ENCODE measurements around the gene RPS14.

The RPS14 gene

GRCh38 chr5:150406103-150406722 lies 43.3 kb downstream of the RPS14 start:
- H2AK5ac ChIP-seq (ENCODE audit: low read length), result no peak overlapping the region
- H2AFZ ChIP-seq (ENCODE audit: insufficient read depth, low read length, poor library complexity), result no peak overlapping the region
- H2BK5ac ChIP-seq (ENCODE audit: low read depth, low read length, poor library complexity), result no peak overlapping the region
- H3K4me3 ChIP-seq (ENCODE audit: low read depth, low read length), result no peak overlapping the region
- no peak overlapping the region for H4K91ac ChIP-seq (ENCODE audit: low read depth, low read length)
- peaks cover 7 to 16% of the 10 kb centered on the region in 2 experiments for H3K36me3 ChIP-seq (ENCODE audit: control insufficient read depth in 1 of 2, insufficient read depth in 2 of 2, low read length in 2 of 2)
- peaks cover 3 to 4% of the 10 kb centered on the region in 2 experiments for H3K4me1 ChIP-seq (ENCODE audit: control insufficient read depth in 1 of 2, insufficient read depth in 2 of 2, low read length in 2 of 2)
- H4K8ac ChIP-seq (ENCODE audit: low read depth, low read length), result no peak overlapping the region
- no peaks in the 10 kb centered on the region for H3K27me3 ChIP-seq (ENCODE audit: insufficient read depth, low read length)
- no peak overlapping the region for H3K27ac ChIP-seq (ENCODE audit: low read depth, low read length)
- H3K9me3 ChIP-seq (ENCODE audit: insufficient read depth, low read depth, low read length), result peaks cover 2% of the 10 kb centered on the region
- no peak overlapping the region for H2BK120ac ChIP-seq (ENCODE audit: insufficient read depth, low read length, poor library complexity)
- no peak overlapping the region for H3K23ac ChIP-seq (ENCODE audit: low read length)
- H3K18ac ChIP-seq (ENCODE audit: low read length), result no peak overlapping the region
- no peak overlapping the region for H3K4ac ChIP-seq (ENCODE audit: low read depth, low read length)
- H3K79me1 ChIP-seq (ENCODE audit: low read length), result no peaks in the 10 kb centered on the region
- no peaks in the 10 kb centered on the region for H3K79me2 ChIP-seq (ENCODE audit: control insufficient read depth, insufficient read depth, low read length, poor library complexity)
- H4K12ac ChIP-seq (ENCODE audit: low read depth, low read length), result no peak overlapping the region
- WGBS (ENCODE audit: extremely low coverage, insufficient coverage, insufficient read length), result no CpG with 5 or more reads among the region's 4 CpGs
- no peak overlapping the region for H3K14ac ChIP-seq (ENCODE audit: low read length)
- no peak overlapping the region for H2BK12ac ChIP-seq (ENCODE audit: low read length)
- no peak overlapping the region for H3K9ac ChIP-seq (ENCODE audit: low read length)
- no peak for DNase-seq
- H3K4me2 ChIP-seq (ENCODE audit: low read length), result no peak overlapping the region

GRCh38 chr5:150404941-150405816 lies 44.4 kb downstream of the RPS14 start:
- WGBS (ENCODE audit: extremely low coverage, insufficient coverage, insufficient read length), result no CpG with 5 or more reads among the region's 9 CpGs
- H3K4ac ChIP-seq (ENCODE audit: low read depth, low read length), result no peak overlapping the region
- DNase-seq, result no peak

GRCh38 chr5:150404535-150404934 lies 45.0 kb downstream of the RPS14 start:
- DNase-seq, result no peak
- no peaks in the 10 kb centered on the region for H3K27me3 ChIP-seq (ENCODE audit: insufficient read depth, low read length)
- H3K79me1 ChIP-seq (ENCODE audit: low read length), result no peaks in the 10 kb centered on the region
- no peak overlapping the region for H3K4me2 ChIP-seq (ENCODE audit: low read length)
- H2BK120ac ChIP-seq (ENCODE audit: insufficient read depth, low read length, poor library complexity), result no peak overlapping the region
- no peak overlapping the region for H2AFZ ChIP-seq (ENCODE audit: insufficient read depth, low read length, poor library complexity)
- no peak overlapping the region for H4K8ac ChIP-seq (ENCODE audit: low read depth, low read length)
- H3K18ac ChIP-seq (ENCODE audit: low read length), result no peak overlapping the region
- no peak overlapping the region for H3K27ac ChIP-seq (ENCODE audit: low read depth, low read length)
- H3K4me1 ChIP-seq (ENCODE audit: control insufficient read depth in 1 of 2, insufficient read depth in 2 of 2, low read length in 2 of 2), result no peaks in the 10 kb centered on the region
- no peak overlapping the region for H4K12ac ChIP-seq (ENCODE audit: low read depth, low read length)
- no CpG with 5 or more reads among the region's 10 CpGs for WGBS (ENCODE audit: extremely low coverage, insufficient coverage, insufficient read length)
- H2AK5ac ChIP-seq (ENCODE audit: low read length), result no peak overlapping the region
- H3K4me3 ChIP-seq (ENCODE audit: low read depth, low read length), result no peak overlapping the region
- H3K23ac ChIP-seq (ENCODE audit: low read length), result no peak overlapping the region
- no peak overlapping the region for H3K14ac ChIP-seq (ENCODE audit: low read length)
- H2BK12ac ChIP-seq (ENCODE audit: low read length), result no peak overlapping the region
- no peak overlapping the region for H4K91ac ChIP-seq (ENCODE audit: low read depth, low read length)
- no peaks in the 10 kb centered on the region for H3K79me2 ChIP-seq (ENCODE audit: control insufficient read depth, insufficient read depth, low read length, poor library complexity)
- peaks cover 2% of the 10 kb centered on the region for H3K9me3 ChIP-seq (ENCODE audit: insufficient read depth, low read depth, low read length)
- H3K36me3 ChIP-seq (ENCODE audit: control insufficient read depth in 1 of 2, insufficient read depth in 2 of 2, low read length in 2 of 2), result peaks cover 20 to 31% of the 10 kb centered on the region in 2 experiments
- H3K9ac ChIP-seq (ENCODE audit: low read length), result no peak overlapping the region
- no peak overlapping the region for H2BK5ac ChIP-seq (ENCODE audit: low read depth, low read length, poor library complexity)
- H3K4ac ChIP-seq (ENCODE audit: low read depth, low read length), result no peak overlapping the region

More at GRCh38 chr5:150404941-150405816, 44.4 kb downstream of the RPS14 start:
- Histone ChIP-seq H3K23ac (ENCODE audit: low read length) (no peak overlapping the region), H3K18ac (ENCODE audit: low read length) (no peak overlapping the region), H4K12ac (ENCODE audit: low read depth, low read length) (no peak overlapping the region), H3K36me3 (ENCODE audit: control insufficient read depth in 1 of 2, insufficient read depth in 2 of 2, low read length in 2 of 2) (peaks cover 13 to 25% of the 10 kb centered on the region in 2 experiments), H2AFZ (ENCODE audit: insufficient read depth, low read length, poor library complexity) (no peak overlapping the region), H4K91ac (ENCODE audit: low read depth, low read length) (no peak overlapping the region), H2AK5ac (ENCODE audit: low read length) (no peak overlapping the region), H3K27ac (ENCODE audit: low read depth, low read length) (no peak overlapping the region), H3K9me3 (ENCODE audit: insufficient read depth, low read depth, low read length) (peaks cover 2% of the 10 kb centered on the region), H3K79me1 (ENCODE audit: low read length) (no peaks in the 10 kb centered on the region), H2BK5ac (ENCODE audit: low read depth, low read length, poor library complexity) (no peak overlapping the region), H3K14ac (ENCODE audit: low read length) (no peak overlapping the region), H3K4me1 (ENCODE audit: control insufficient read depth in 1 of 2, insufficient read depth in 2 of 2, low read length in 2 of 2) (peaks cover 3% of the 10 kb centered on the region in 2 experiments), H2BK12ac (ENCODE audit: low read length) (no peak overlapping the region), H3K79me2 (ENCODE audit: control insufficient read depth, insufficient read depth, low read length, poor library complexity) (no peaks in the 10 kb centered on the region), H3K4me3 (ENCODE audit: low read depth, low read length) (no peak overlapping the region), H2BK120ac (ENCODE audit: insufficient read depth, low read length, poor library complexity) (no peak overlapping the region), H3K9ac (ENCODE audit: low read length) (no peak overlapping the region), H3K4me2 (ENCODE audit: low read length) (no peak overlapping the region), H4K8ac (ENCODE audit: low read depth, low read length) (no peak overlapping the region), H3K27me3 (ENCODE audit: insufficient read depth, low read length) (no peaks in the 10 kb centered on the region)

DNA sequence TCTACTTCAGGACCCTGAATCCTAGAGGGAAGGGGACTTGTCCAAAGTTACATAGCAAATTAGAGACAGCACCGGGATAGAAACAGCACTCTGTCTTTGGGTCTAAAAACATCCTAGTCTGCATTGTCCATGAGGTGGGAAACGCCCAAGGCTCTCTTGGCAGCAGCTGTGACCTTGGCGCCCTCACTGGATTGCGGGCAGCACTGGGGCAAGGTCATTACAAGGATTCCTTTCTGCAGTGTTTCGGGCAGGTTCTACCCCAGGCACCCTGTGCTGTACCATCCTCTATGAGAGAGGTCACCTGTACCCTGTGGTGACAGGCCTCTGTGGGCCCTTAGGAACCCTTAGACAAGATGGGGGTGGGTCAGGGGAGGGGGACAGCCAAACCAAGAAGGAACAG lies 45.4 kb downstream of the RPS14 start:
- no peak overlapping the region for H4K8ac ChIP-seq (ENCODE audit: low read depth, low read length)
- H3K4me2 ChIP-seq (ENCODE audit: low read length), result no peak overlapping the region
- no peak overlapping the region for H4K91ac ChIP-seq (ENCODE audit: low read depth, low read length)
- H3K4ac ChIP-seq (ENCODE audit: low read depth, low read length), result no peak overlapping the region
- H3K18ac ChIP-seq (ENCODE audit: low read length), result no peak overlapping the region
- H3K4me1 ChIP-seq (ENCODE audit: control insufficient read depth in 1 of 2, insufficient read depth in 2 of 2, low read length in 2 of 2), result no peaks in the 10 kb centered on the region
- H3K14ac ChIP-seq (ENCODE audit: low read length), result no peak overlapping the region
- H3K36me3 ChIP-seq (ENCODE audit: control insufficient read depth in 1 of 2, insufficient read depth in 2 of 2, low read length in 2 of 2), result peaks cover 23 to 36% of the 10 kb centered on the region in 2 experiments
- H3K4me3 ChIP-seq (ENCODE audit: low read depth, low read length), result no peak overlapping the region
- H2BK5ac ChIP-seq (ENCODE audit: low read depth, low read length, poor library complexity), result no peak overlapping the region
- no peak overlapping the region for H3K9ac ChIP-seq (ENCODE audit: low read length)
- WGBS (ENCODE audit: extremely low coverage, insufficient coverage, insufficient read length), result no CpG with 5 or more reads among the region's 5 CpGs
- H4K12ac ChIP-seq (ENCODE audit: low read depth, low read length), result no peak overlapping the region
- H3K79me1 ChIP-seq (ENCODE audit: low read length), result no peaks in the 10 kb centered on the region
- H3K79me2 ChIP-seq (ENCODE audit: control insufficient read depth, insufficient read depth, low read length, poor library complexity), result no peaks in the 10 kb centered on the region
- DNase-seq, result no peak
- H2BK120ac ChIP-seq (ENCODE audit: insufficient read depth, low read length, poor library complexity), result no peak overlapping the region
- peaks cover 2% of the 10 kb centered on the region for H3K9me3 ChIP-seq (ENCODE audit: insufficient read depth, low read depth, low read length)
- H2AK5ac ChIP-seq (ENCODE audit: low read length), result no peak overlapping the region
- H3K27me3 ChIP-seq (ENCODE audit: insufficient read depth, low read length), result no peaks in the 10 kb centered on the region
- no peak overlapping the region for H3K23ac ChIP-seq (ENCODE audit: low read length)
- no peak overlapping the region for H2AFZ ChIP-seq (ENCODE audit: insufficient read depth, low read length, poor library complexity)
- H3K27ac ChIP-seq (ENCODE audit: low read depth, low read length), result no peak overlapping the region
- H2BK12ac ChIP-seq (ENCODE audit: low read length), result no peak overlapping the region

Data from trophoblast cell (in vitro differentiated cells and primary cell).